GM21526 (cell line): ENCODE data around the gene GALR2.

ENCODE experiments used
- ATAC-seq: cut with Tn5 transposase; IDR thresholded peaks from one replicate; pipeline ENCODE4 v1.9.1; 2021; ENCODE audit warnings: moderate library complexity; ENCODE audit not compliant: unreplicated experiment, low FRiP score

Gene GALR2

DNA sequence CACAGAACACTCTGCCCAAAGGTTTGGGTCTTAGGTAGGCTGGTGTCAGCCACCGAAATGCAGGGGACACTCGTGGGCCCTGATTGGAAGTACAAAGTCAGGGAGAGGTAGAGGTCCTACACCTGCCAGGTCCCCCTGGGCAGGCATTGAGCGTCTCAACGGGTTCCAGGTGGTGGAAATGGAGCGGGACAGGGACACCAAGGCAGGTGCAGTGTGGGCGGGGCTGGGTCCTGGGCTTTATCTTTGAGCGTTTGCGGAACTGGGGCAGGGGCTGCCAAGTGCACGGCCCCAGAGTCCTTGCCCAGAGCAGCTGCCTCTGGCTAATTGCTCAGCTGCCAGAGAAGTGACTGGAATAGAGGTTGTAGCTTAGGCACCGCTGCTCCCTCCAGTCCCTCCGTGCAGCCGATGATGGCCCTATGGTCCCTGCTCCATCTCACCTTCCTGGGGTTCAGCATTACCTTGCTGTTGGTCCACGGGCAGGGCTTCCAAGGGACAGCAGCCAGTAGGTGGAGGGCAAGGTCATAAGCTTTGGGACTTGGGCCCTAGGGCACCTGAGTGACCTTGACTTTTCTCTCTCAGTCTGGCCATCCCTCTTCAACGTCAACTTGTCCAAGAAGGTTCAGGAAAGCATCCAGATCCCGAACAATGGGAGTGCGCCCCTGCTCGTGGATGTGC, 4.4 kb downstream of the GALR2 start, which contains the start of gene ZACN:
Gene ZACN, plus strand, starts transcription at position 323 of the 675 bp plus-strand sequence. Its CDS starts 83 bp downstream, at position 406.
- ATAC-seq: no peak

- ATAC-seq: no peak
Observed at GRCh38 chr17:76079535-76079955, 5.0 kb downstream of the GALR2 start.

DNA sequence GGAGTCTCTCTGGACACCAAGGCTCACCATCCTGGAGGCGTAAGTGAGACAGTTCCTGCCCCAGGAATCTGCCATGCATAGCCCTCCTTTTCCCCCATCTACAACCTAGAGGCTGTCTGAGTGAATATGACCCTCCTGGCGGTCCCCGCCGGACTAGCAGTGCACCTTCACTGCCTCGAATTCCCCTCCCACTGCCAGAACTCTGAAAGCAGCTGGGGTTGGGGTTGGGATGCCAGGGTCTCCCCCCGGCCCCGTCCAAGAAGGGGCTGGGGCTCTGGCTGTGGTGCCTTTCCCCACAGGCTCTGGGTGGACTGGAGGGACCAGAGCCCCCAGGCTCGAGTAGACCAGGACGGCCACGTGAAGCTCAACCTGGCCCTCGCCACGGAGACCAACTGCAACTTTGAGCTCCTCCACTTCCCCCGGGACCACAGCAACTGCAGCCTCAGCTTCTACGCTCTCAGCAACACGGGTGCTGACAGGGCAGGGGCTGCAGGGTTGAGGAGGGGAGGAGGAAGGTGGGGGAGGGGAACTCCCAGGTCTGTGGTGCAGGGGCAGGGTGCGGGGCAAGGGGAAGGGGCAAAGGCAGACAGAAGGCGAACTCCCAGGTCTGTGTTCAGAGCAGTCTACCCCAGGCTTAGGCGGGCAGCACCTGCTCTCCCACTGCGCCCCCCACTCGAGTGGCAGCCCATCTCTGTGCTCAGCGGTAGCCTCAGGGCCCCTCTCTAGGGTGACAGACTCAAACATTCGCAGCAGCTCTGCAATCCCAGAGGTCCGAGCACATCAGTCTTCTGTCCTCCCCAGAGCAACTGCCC, 5.6 kb downstream of the GALR2 start:
- ATAC-seq: no peak

DNA sequence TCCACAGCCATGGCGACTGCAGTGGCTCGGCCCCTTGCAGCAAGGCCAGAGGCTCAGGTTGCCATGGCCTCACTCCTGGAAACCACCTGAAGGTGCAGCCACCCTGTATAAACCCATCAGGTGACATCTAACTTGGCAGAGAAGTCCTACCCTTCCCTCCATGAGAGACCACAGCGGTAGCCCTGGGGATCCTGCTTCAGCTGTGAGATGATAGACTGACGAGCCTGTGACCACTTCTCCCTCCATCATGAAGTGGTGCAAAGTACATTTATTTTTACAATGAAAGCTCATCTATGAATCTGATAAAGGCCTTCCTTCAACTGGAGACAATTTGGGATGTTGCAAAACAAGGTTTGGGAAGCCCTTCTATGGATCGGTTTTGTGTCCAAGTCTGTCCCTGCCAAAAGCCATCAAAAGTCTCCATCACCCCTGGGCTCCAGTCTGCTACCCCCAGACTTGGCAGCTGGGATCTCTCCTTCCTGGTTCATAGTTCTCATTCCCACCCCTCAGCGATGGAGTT, 6.2 kb downstream of the GALR2 start:
- no peak for ATAC-seq

GRCh38 chr17:76081295-76082210, 7.0 kb downstream of the GALR2 start:
- no peak for ATAC-seq

GRCh38 chr17:76082326-76083251, 8.0 kb downstream of the GALR2 start:
- ATAC-seq: no peak

- no peak for ATAC-seq
Observed at GRCh38 chr17:76083536-76084182, 9.1 kb downstream of the GALR2 start.

DNA sequence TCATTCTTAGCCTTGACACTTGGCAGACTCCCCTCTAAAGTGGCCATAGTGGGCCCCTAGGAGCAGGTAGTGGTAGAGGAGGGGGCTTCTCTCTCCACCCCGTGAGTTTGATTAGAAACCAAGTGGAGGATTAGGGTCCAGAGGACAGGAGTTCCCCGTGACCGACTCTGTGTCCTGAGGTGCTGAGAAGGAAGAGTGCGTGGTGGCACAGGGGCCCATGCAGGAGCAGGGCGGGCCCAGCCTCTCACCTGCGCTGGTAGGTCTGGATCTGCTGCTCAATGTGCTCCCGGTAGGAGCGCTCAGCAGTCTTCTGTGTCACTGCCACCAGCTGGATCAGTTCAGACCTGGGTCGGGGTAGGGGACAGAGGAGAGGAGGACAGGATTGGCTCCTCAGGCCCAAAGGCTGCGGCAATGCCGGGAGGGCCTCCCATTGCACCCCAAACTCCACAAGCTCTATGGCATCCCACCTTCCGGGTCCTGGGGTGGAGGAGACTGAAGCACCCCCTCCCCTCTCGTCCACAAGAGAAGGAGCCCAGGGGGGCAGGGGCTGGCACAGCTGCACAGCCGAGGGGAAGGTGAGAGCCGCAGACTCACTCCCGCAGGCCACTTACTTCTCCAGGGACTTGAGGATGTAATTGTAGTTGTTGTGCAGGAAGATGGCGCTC, 10.6 kb downstream of the GALR2 start:
- ATAC-seq: no peak

GRCh38 chr17:76085731-76086366, 11.3 kb downstream of the GALR2 start:
- ATAC-seq: no peak

DNA sequence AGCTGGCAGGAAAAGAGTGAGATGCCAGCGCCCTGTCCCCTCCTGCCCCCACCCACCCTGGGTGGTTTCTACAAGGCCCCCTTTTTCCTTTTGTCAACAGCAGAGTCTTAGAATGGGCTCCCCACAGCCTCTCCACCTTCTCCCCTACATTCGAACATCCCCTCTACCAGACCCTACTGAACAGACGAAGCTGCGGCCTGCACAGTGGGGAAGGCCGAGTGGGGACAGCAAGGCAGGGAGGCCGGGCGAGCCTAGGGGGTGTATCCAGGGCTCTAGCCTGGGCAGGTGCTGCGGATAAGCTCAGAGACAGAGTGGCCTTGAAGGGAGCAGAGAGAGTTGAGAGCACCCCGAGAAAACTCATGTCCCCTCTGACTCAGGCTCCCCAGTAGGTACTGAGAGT, 11.8 kb downstream of the GALR2 start:
- no peak for ATAC-seq

DNA sequence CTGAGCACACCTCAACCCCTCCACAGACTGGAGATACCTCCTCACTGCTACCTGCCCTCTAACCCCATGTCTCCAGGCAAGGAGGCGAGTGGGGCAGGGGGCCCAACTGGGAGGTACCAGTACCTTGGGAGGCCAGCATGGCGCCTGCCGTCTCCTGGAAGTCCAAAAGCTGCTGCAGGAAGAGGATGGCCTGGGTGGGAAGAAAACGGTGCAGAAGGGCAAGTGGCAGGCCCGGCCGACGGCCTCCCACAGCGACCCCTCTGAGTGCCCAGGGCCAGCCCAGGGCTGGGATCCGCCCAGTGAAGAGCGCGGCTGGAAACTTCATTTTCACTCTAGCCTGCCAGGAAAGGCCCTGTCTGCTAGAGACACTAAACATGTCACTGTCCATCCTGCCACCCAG, 12.9 kb downstream of the GALR2 start:
- ATAC-seq: no peak

DNA sequence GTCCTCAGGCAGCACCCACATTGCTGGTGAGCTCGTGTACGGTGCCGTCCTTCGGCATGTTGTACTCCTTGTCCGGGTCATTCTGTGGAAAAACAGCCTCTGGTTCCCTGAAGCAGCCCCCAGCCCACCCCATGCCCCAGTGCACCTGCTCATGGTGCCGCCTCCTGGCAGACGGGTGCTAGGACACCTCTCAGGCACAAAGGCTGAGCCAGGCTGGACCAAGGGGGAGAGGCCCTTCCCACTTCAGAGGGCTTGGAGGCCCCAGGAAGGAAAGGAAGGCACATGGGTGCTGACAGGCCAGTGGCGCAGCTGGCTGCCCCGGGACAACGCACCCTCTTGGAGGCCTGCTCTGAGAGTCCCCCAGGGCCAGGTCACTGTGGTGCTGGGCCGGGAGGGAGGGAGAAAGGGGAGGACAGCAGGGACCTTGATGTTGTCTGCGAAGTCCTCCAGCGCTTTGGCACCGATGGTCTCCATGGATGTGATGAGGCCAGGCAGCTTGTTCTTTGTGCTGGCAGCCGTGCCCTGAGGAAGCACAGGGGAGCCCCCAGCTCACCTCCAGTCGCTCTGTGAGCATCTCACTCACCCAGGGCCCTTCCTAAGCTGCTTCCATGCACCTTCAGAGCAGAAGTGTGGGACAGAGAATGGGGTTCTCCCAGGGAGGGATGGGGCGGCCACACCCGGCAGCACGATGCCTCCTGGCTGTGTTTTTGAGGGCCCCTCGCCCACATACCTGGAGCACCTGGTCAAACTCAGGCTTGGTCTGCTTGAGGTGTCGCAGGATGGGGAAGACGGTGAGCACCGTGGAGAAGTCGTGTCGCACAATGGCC, 13.7 kb downstream of the GALR2 start:
- ATAC-seq: no peak

DNA sequence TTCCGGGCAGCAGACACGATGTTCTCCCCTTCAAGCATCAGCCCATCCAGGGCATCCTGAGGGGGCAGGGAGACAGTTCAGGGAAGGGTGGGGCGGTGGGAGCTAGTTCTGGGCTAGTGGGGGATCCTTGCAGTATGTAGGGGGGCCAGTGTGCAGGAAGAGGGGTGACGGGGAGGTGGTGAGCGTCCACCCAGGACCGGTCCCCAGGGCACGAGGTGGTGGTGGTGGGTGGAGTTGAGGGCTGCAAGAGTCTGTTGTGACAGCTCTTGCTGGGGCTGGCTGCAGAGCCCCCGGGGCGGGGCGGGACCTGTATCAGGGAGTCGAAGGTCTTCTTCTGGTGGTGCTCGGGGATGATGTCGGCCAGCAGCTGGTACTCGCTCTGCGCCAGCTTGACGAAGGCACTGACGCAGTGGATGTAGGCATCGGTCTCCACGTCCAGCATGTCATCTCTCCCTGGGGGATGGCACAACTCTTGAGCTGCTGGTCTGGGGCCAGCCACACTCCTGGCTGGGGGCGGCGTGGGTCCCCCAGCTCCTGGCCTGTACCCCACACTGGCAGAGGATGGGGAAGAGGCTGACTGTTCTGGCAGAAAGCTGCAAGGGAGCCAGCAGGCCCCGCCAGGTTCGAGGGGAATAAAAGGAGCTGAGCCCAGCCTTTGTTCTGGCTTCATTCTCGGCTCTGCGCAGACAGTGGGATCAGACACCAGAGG, 14.4 kb downstream of the GALR2 start:
- ATAC-seq: no peak

- no peak for ATAC-seq
Observed at GRCh38 chr17:76089680-76090516, 15.3 kb downstream of the GALR2 start.

- no peak for ATAC-seq
Observed at GRCh38 chr17:76090517-76091129, 16.0 kb downstream of the GALR2 start.
